ENCODE results near the gene SYT3. TPM values are rescaled to one million over a fixed set of nuclear protein-coding genes. Genes with fewer than 3 reads are reported as not detected.
"Not testable (repeated sequence)": the region's sequence is repeated elsewhere in the genome, so short reads cannot be mapped to it uniquely, and the experiment has no call there.

Gene SYT3
- total and polyA plus RNA-seq, 2 donors (not counting 3 experiments of a cell fraction or from before 2014, with no cell fraction given), result 0.11 to 0.53 TPM

DNA sequence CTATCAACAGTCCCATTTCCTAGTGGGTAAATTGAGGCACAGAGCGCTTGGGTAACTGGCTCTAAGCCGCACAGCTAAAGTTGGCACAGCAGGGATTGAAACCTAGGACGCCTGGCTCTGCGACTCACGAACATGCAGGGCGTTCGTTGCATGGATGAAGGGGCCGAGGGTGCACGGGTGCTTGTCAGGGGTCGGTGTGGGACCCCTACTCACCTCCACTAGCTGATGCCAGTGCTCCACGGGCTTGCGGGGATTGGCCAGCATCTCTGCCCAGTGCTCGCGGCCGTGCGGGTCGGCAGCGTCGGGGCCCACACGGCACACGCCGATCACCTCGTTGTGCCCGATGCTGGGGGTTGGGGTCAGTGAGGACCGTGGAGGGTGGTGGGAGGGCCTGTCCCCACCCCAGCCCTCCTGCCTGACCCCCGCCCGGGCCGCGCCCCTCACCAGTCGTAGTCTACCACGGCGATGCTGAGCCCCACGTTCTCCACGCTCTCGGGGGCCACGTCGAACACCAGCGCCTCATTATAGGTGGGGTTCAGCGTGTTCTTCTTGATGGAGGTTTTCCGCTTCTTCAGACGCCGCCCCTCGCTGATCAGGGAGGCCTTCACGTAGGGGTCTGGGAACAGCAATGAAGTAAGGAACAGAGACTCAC lies 14.6 kb downstream of the SYT3 start:
- no peaks in the 10 kb centered on the region for H3K4me1 ChIP-seq (ENCODE audit: control insufficient read depth, extremely low read depth, insufficient read depth, low read length)
- no peak overlapping the region for H3K9ac ChIP-seq (replicated peaks; ENCODE audit: extremely low read depth, insufficient read depth, low read length)
- ChIA-PET POLR2A (no interaction called here), CTCF (no interaction called here)
- no peak for TF ChIP-seq EZH2 (IDR thresholded peaks at IDR 0.05; ENCODE audit: borderline replicate concordance, low read depth, low read length, severe bottlenecking)
- no peak for TF ChIP-seq POLR2AphosphoS5 (IDR thresholded peaks at IDR 0.05; ENCODE audit: insufficient read depth, low read depth, low read length)
- TF ChIP-seq GATA2 (IDR thresholded peaks at IDR 0.05; ENCODE audit: insufficient read depth, insufficient read length, low read depth, low read length), result no peak
- no peak for TF ChIP-seq POLR2A (IDR thresholded peaks at IDR 0.05; ENCODE audit: low read depth, low read length)
- no peak for TF ChIP-seq JUN (IDR thresholded peaks at IDR 0.05; ENCODE audit: borderline replicate concordance, insufficient read depth, insufficient read length, low read depth)
- no peak for TF ChIP-seq FOS (IDR thresholded peaks at IDR 0.05; ENCODE audit: borderline replicate concordance, insufficient read depth, low read length)
- TF ChIP-seq MAX (IDR thresholded peaks at IDR 0.05; ENCODE audit: insufficient read depth, insufficient read length), result no peak
- H3K27ac ChIP-seq (ENCODE audit: insufficient read depth, low read depth, low read length), result no peak overlapping the region
- no peak for DNase-seq (ENCODE audit: low read depth, low spot score)
- dilution Hi-C loops (cut with MboI; ENCODE audit: extremely low pct_ligation_motif_present, low sequenced_read_pairs), result no loop called here
- BruUV-seq (replicated peaks), result no TSS peak
- H3K4me2 ChIP-seq (ENCODE audit: insufficient read depth, low read length), result no peak overlapping the region
- no peak overlapping the region for H2AFZ ChIP-seq (ENCODE audit: low read depth, low read length)
- H4K20me1 ChIP-seq (replicated peaks; ENCODE audit: control insufficient read depth, extremely low read depth, insufficient read depth, low read length), result no peaks in the 10 kb centered on the region
- H3K36me3 ChIP-seq (ENCODE audit: control insufficient read depth in 2 of 2, extremely low read depth in 1 of 2, insufficient read depth in 2 of 2, low read length in 2 of 2), result no peaks in the 10 kb centered on the region
- no peaks in the 10 kb centered on the region for H3K9me3 ChIP-seq (replicated peaks; ENCODE audit: control insufficient read depth, insufficient read depth, low read length)
- no peaks in the 10 kb centered on the region for H3K79me2 ChIP-seq (ENCODE audit: control insufficient read depth, insufficient read depth, low read length)
- H3K4me3 ChIP-seq (replicated peaks in 1 of 3; ENCODE audit: insufficient read depth in 1 of 3, low read depth in 1 of 3, low read length in 3 of 3), result no peak overlapping the region
- no peak for FAIRE-seq
- H3K9me1 ChIP-seq (replicated peaks; ENCODE audit: control insufficient read depth, extremely low read depth, insufficient read depth, low read length), result no peaks in the 10 kb centered on the region
- intact Hi-C loops (cut with micrococcal nuclease), result no loop called here
- no peaks in the 10 kb centered on the region for H3K27me3 ChIP-seq (ENCODE audit: control insufficient read depth in 2 of 2, insufficient read depth in 2 of 2, low read length in 2 of 2)

- H4K20me1 ChIP-seq (replicated peaks; ENCODE audit: control insufficient read depth, extremely low read depth, insufficient read depth, low read length); DNase-seq (ENCODE audit: low read depth, low spot score); H3K27ac ChIP-seq (ENCODE audit: insufficient read depth, low read depth, low read length); intact Hi-C loops (cut with micrococcal nuclease); H3K27me3 ChIP-seq (ENCODE audit: control insufficient read depth in 2 of 2, insufficient read depth in 2 of 2, low read length in 2 of 2); H3K9me1 ChIP-seq (replicated peaks; ENCODE audit: control insufficient read depth, extremely low read depth, insufficient read depth, low read length); CTCF ChIA-PET; H3K9ac ChIP-seq (replicated peaks; ENCODE audit: extremely low read depth, insufficient read depth, low read length); H3K4me1 ChIP-seq (ENCODE audit: control insufficient read depth, extremely low read depth, insufficient read depth, low read length); dilution Hi-C loops (cut with MboI; ENCODE audit: extremely low pct_ligation_motif_present, low sequenced_read_pairs); BruUV-seq (replicated peaks); H2AFZ ChIP-seq (ENCODE audit: low read depth, low read length); H3K79me2 ChIP-seq (ENCODE audit: control insufficient read depth, insufficient read depth, low read length); H3K4me2 ChIP-seq (ENCODE audit: insufficient read depth, low read length); H3K36me3 ChIP-seq (ENCODE audit: control insufficient read depth in 2 of 2, extremely low read depth in 1 of 2, insufficient read depth in 2 of 2, low read length in 2 of 2); H3K9me3 ChIP-seq (replicated peaks; ENCODE audit: control insufficient read depth, insufficient read depth, low read length); H3K4me3 ChIP-seq (replicated peaks in 1 of 3; ENCODE audit: insufficient read depth in 1 of 3, low read depth in 1 of 3, low read length in 3 of 3); FAIRE-seq; POLR2A ChIA-PET: not testable (repeated sequence)
Observed at GRCh38 chr19:50620394-50620906, 19.2 kb downstream of the SYT3 start.

DNA sequence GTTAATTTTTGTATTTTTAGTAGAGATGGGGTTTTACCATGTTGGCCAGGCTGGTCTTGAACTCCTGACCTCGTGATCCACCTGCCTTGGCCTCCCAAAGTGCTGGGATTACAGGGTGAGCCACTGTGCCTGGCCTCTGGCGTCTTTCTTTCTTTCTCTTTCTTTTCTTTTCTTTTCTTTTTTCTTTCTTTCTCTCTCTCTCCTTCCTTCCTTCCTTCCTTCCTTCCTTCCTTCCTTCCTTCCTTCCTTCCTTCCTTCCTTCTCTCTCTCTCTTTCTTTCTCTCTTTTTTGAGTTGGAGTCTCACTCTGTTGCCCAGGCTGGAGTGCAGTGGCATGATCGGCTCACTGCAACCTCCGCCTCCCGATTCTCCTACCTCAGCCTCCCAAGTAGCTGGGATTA lies 20.5 kb downstream of the SYT3 start:
- H3K27me3 ChIP-seq (ENCODE audit: control insufficient read depth in 2 of 2, insufficient read depth in 2 of 2, low read length in 2 of 2); H3K9me3 ChIP-seq (replicated peaks; ENCODE audit: control insufficient read depth, insufficient read depth, low read length); H4K20me1 ChIP-seq (replicated peaks; ENCODE audit: control insufficient read depth, extremely low read depth, insufficient read depth, low read length); intact Hi-C loops (cut with micrococcal nuclease); H2AFZ ChIP-seq (ENCODE audit: low read depth, low read length); POLR2A ChIA-PET; FAIRE-seq; dilution Hi-C loops (cut with MboI; ENCODE audit: extremely low pct_ligation_motif_present, low sequenced_read_pairs); DNase-seq (ENCODE audit: low read depth, low spot score); H3K36me3 ChIP-seq (ENCODE audit: control insufficient read depth in 2 of 2, extremely low read depth in 1 of 2, insufficient read depth in 2 of 2, low read length in 2 of 2); H3K9ac ChIP-seq (replicated peaks; ENCODE audit: extremely low read depth, insufficient read depth, low read length); CTCF ChIA-PET; H3K4me3 ChIP-seq (replicated peaks in 1 of 3; ENCODE audit: insufficient read depth in 1 of 3, low read depth in 1 of 3, low read length in 3 of 3); H3K9me1 ChIP-seq (replicated peaks; ENCODE audit: control insufficient read depth, extremely low read depth, insufficient read depth, low read length); H3K4me1 ChIP-seq (ENCODE audit: control insufficient read depth, extremely low read depth, insufficient read depth, low read length); H3K4me2 ChIP-seq (ENCODE audit: insufficient read depth, low read length); BruUV-seq (replicated peaks); H3K27ac ChIP-seq (ENCODE audit: insufficient read depth, low read depth, low read length); H3K79me2 ChIP-seq (ENCODE audit: control insufficient read depth, insufficient read depth, low read length): not testable (repeated sequence)
